HG03039 (cell line): ENCODE data around the gene ZNF22.

Source experiments
- ATAC-seq: cut with Tn5 transposase; IDR thresholded peaks from one replicate; pipeline ENCODE4 v1.9.1; 2021; ENCODE audit warnings: mild to moderate bottlenecking, moderate library complexity; ENCODE audit not compliant: unreplicated experiment

ZNF22 gene

GRCh38 chr10:44975431-44976331, 25.0 kb upstream of the ZNF22 start:
- ATAC-seq = no peak

GRCh38 chr10:44976352-44977198, 24.1 kb upstream of the ZNF22 start:
- no peak for ATAC-seq

- no peak for ATAC-seq
Observed at GRCh38 chr10:44977287-44978212, 23.2 kb upstream of the ZNF22 start.

- no peak for ATAC-seq
Observed at GRCh38 chr10:44978213-44978569, 22.5 kb upstream of the ZNF22 start.

- no peak for ATAC-seq
Observed at GRCh38 chr10:44978570-44979280, 22.0 kb upstream of the ZNF22 start, which contains the start of gene DEPP1. Gene DEPP1, minus strand, starts transcription at chr10:44978809. Its CDS starts 779 bp downstream, at chr10:44978030.

- no peak for ATAC-seq
Observed at GRCh38 chr10:44979281-44980191, 21.2 kb upstream of the ZNF22 start.

- ATAC-seq = no peak
Observed at GRCh38 chr10:44980309-44981171, 20.2 kb upstream of the ZNF22 start.

- ATAC-seq = no peak
Observed at GRCh38 chr10:44981172-44982113, 19.3 kb upstream of the ZNF22 start.

GRCh38 chr10:44982114-44982460, 18.6 kb upstream of the ZNF22 start:
- no peak for ATAC-seq

- ATAC-seq = no peak
Observed at GRCh38 chr10:44982496-44982895, 18.2 kb upstream of the ZNF22 start.

- no peak for ATAC-seq
Observed at GRCh38 chr10:44983066-44983894, 17.4 kb upstream of the ZNF22 start.

- ATAC-seq = no peak
Observed at GRCh38 chr10:44983895-44984278, 16.8 kb upstream of the ZNF22 start.

- no peak for ATAC-seq
Observed at GRCh38 chr10:44984671-44985101, 16.0 kb upstream of the ZNF22 start.

- no peak for ATAC-seq
Observed at GRCh38 chr10:44985175-44985681, 15.5 kb upstream of the ZNF22 start.

GRCh38 chr10:44986179-44986578, 14.5 kb upstream of the ZNF22 start:
- ATAC-seq = no peak

GRCh38 chr10:44986670-44987069, 14.1 kb upstream of the ZNF22 start:
- no peak for ATAC-seq
